Gastrocnemius medialis (tissue), 4 donors: ENCODE measurements around the gene SPATA13.

Source experiments
- POLR2A ChIP-seq, 2 donors: fragments of 450-650 bp; IDR thresholded peaks; one replicate each; pipeline ENCODE4 v1.6.1; 2017; ENCODE audit warnings: antibody characterized with exemption in 2 of 2, mild to moderate bottlenecking in 2 of 2, moderate library complexity in 2 of 2
- TF ChIP-seq, protein P1 (sequence below), 5 experiments: fragments of 450-650 bp in 3 of 5; fragments of 200-600 bp in 2 of 5; sonication (generic) in 2 of 5; IDR thresholded peaks in 4 of 5; conservative IDR thresholded peaks in 1 of 5; 1 replicate in 4 of 5; 2 replicates in 1 of 5; pipeline ENCODE4 v1.5.1; 2016 to 2019; ENCODE audit warnings: antibody characterized with exemption in 5 of 5, mild to moderate bottlenecking in 3 of 5, moderate library complexity in 3 of 5

DNA sequence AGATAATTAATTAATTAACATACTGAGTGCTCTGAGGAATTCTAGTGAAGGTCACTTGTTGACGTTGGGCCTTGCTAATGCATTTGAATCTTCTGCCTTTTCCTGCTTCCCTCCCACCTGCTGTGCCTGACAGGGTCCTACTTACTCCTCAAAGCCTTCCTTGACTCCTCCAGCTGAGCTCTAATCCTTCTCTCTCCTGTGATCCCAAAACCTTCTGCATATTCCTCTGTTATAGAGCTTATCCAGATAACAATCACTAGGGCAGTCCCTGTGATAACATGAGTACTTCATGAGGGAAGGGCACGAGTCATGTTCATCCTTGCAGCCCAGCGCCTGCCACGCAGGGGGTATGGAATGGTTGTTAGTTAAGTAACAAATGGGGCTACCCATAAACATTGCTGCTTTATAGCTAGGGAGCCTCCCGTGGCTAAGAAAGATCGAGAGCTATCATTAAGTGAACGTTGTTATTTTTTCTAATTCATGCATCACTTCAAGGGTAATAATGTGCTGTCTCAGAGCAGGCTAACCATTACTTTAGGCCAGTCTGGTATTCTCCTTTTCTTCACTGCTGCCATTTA, 19.1 kb upstream of the SPATA13 start:
- TF ChIP-seq, protein P1, sequence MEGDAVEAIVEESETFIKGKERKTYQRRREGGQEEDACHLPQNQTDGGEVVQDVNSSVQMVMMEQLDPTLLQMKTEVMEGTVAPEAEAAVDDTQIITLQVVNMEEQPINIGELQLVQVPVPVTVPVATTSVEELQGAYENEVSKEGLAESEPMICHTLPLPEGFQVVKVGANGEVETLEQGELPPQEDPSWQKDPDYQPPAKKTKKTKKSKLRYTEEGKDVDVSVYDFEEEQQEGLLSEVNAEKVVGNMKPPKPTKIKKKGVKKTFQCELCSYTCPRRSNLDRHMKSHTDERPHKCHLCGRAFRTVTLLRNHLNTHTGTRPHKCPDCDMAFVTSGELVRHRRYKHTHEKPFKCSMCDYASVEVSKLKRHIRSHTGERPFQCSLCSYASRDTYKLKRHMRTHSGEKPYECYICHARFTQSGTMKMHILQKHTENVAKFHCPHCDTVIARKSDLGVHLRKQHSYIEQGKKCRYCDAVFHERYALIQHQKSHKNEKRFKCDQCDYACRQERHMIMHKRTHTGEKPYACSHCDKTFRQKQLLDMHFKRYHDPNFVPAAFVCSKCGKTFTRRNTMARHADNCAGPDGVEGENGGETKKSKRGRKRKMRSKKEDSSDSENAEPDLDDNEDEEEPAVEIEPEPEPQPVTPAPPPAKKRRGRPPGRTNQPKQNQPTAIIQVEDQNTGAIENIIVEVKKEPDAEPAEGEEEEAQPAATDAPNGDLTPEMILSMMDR (IDR thresholded peaks at IDR 0.05 in 4 of 5, conservative IDR thresholded peaks at IDR 0.05 in 1 of 5), result no peak
- TF ChIP-seq POLR2A (IDR thresholded peaks at IDR 0.05), result no peak
